HepG2 (cell line): ENCODE results near the gene SMARCA2. TPM values are rescaled to one million over a fixed set of nuclear protein-coding genes. Genes with fewer than 3 reads are reported as not detected.

Source experiments
- ATAC-seq: fragments of 200-7000 bp; cut with Tn5 transposase; 3 replicates; pipeline ENCODE4 v1.9.1; 2020; ENCODE audit warnings: mild to moderate bottlenecking, moderate library complexity
- BruUV-seq: library from RNA; stranded (reverse); fragments of 400-500 nt; replicated peaks from 2 replicates; lab custom pipeline; 2021; lab: Mats Ljungman, UMichigan
- CTCF ChIA-PET: fragments of 300-600 bp; formaldehyde crosslinking; extraction: SDS; loops from one replicate; lab custom pipeline; 2021; ENCODE audit warnings: low total read pairs, inconsistent platforms, low intra/inter-chr PET ratio; lab: Yijun Ruan, JAX
- POLR2A ChIA-PET: fragments of 350-600 bp; sonication (Branson Sonifier 250); formaldehyde crosslinking; loops from one replicate; lab custom pipeline; 2020; ENCODE audit warnings: antibody characterized with exemption, inconsistent platforms; lab: Yijun Ruan, JAX
- DNase-seq: peaks from one replicate; pipeline ENCODE4 v3.0.0-alpha.2; 2015; ENCODE audit warnings: low spot score
- FAIRE-seq: peaks from 3 replicates; lab custom pipeline; 2011; peaks lifted over from hg19 to GRCh38; lab: Jason Lieb, UNC
- H2AFZ ChIP-seq: one replicate; pipeline ENCODE4 v1.6.1; 2011; ENCODE audit warnings: low read length, inconsistent platforms
- H3K27ac ChIP-seq: fragments of 300-600 bp; 3 replicates; pipeline ENCODE4 v1.8.0; 2011; ENCODE audit warnings: mixed run types, mild to moderate bottlenecking, mixed read lengths, low read length, inconsistent platforms; ENCODE audit not compliant: insufficient read depth; ENCODE audit errors: extremely low read length
- H3K27me3 ChIP-seq, 2 experiments: fragments of 200-600 bp in 1 of 2; 2 replicates in 1 of 2; 3 replicates in 1 of 2; pipeline versions ENCODE4 v1.6.0 to v1.8.0; 2011; ENCODE audit warnings: low read length in 2 of 2, mild to moderate bottlenecking in 2 of 2, moderate library complexity in 2 of 2, inconsistent platforms in 1 of 2; ENCODE audit not compliant: insufficient read depth in 2 of 2, control insufficient read depth in 1 of 2
- H3K36me3 ChIP-seq, 2 experiments: fragments of 200-600 bp in 1 of 2; replicated peaks in 1 of 2; 2 replicates in 1 of 2; 3 replicates in 1 of 2; pipeline versions ENCODE4 v1.5.1 to v1.8.0; 2011; ENCODE audit warnings: low read length in 2 of 2, inconsistent platforms in 1 of 2; ENCODE audit not compliant: insufficient read depth in 2 of 2, control insufficient read depth in 1 of 2
- H3K4me1 ChIP-seq: 2 replicates; pipeline ENCODE4 v1.5.1; 2012; ENCODE audit warnings: low read length, inconsistent platforms; ENCODE audit not compliant: insufficient read depth
- H3K4me2 ChIP-seq: 2 replicates; pipeline ENCODE4 v1.6.0; 2011; ENCODE audit warnings: low read depth, low read length, inconsistent platforms
- H3K4me3 ChIP-seq, 3 experiments: fragments of 200-600 bp in 1 of 3; sonication (generic), shearing (Covaris generic) in 1 of 3; replicated peaks in 1 of 3; 2 replicates each; pipeline ENCODE4 v1.5.1; 2011 to 2016; ENCODE audit warnings: low read length in 3 of 3, inconsistent platforms in 2 of 3, low read depth in 2 of 3, mild to moderate bottlenecking in 2 of 3, control low read depth in 1 of 3, mixed read lengths in 1 of 3; ENCODE audit not compliant: insufficient read depth in 1 of 3
- H3K79me2 ChIP-seq: one replicate; pipeline ENCODE4 v1.6.1; 2011; ENCODE audit warnings: low read length, inconsistent platforms; ENCODE audit not compliant: insufficient read depth
- H3K9ac ChIP-seq: 2 replicates; pipeline ENCODE4 v1.6.0; 2011; ENCODE audit warnings: mild to moderate bottlenecking, low read depth, low read length, inconsistent platforms; ENCODE audit not compliant: insufficient read depth
- H3K9me3 ChIP-seq: 2 replicates; pipeline ENCODE4 v1.5.1; 2012; ENCODE audit warnings: mild to moderate bottlenecking, low read length
- H4K20me1 ChIP-seq: 2 replicates; pipeline ENCODE4 v1.6.0; 2011; ENCODE audit warnings: inconsistent platforms, mild to moderate bottlenecking, low read length, moderate library complexity; ENCODE audit not compliant: insufficient read depth
- AGO1 ChIP-seq: fragments of 200-400 bp; formaldehyde crosslinking; IDR thresholded peaks from 2 replicates; pipeline ENCODE4 v1.6.1; 2017; ENCODE audit warnings: mild to moderate bottlenecking, low read depth, low read length, moderate library complexity; ENCODE audit not compliant: poor library complexity, severe bottlenecking
- ASH2L ChIP-seq: fragments of 300-600, 200-600 bp; sonication (generic); IDR thresholded peaks from 2 replicates; pipeline ENCODE4 v1.7.0; 2017; ENCODE audit warnings: low read depth, mild to moderate bottlenecking, moderate library complexity, mixed read lengths, low read length; ENCODE audit not compliant: insufficient read length
- GTF3A ChIP-seq: sonication (generic); formaldehyde crosslinking; conservative IDR thresholded peaks from 2 replicates; pipeline ENCODE4 v1.4.0; 2020; ENCODE audit warnings: mild to moderate bottlenecking, missing genetic modification reagents
- KLF6 ChIP-seq: IDR thresholded peaks from 2 replicates; pipeline ENCODE4 v1.8.0; 2016; ENCODE audit warnings: missing biosample characterization, missing genetic modification reagents
- MTF1 ChIP-seq: sonication (generic); formaldehyde crosslinking; IDR thresholded peaks from 2 replicates; pipeline ENCODE4 v1.5.0; 2020; ENCODE audit warnings: missing genetic modification reagents
- MXD4 ChIP-seq: IDR thresholded peaks from 2 replicates; pipeline ENCODE4 v1.6.1; 2016; ENCODE audit warnings: mild to moderate bottlenecking, missing biosample characterization, missing genetic modification reagents
- SAFB2 ChIP-seq: sonication (generic); formaldehyde crosslinking; IDR thresholded peaks from 2 replicates; pipeline ENCODE4 v1.5.1; 2020; ENCODE audit warnings: missing genetic modification reagents, low read depth, mild to moderate bottlenecking, borderline replicate concordance
- STAT5B ChIP-seq: sonication (generic); formaldehyde crosslinking; IDR thresholded peaks from 2 replicates; pipeline ENCODE4 v1.4.0; 2020; ENCODE audit warnings: missing genetic modification reagents
- TBX2 ChIP-seq: sonication (generic); formaldehyde crosslinking; IDR thresholded peaks from 2 replicates; pipeline ENCODE4 v1.5.0; 2020; ENCODE audit warnings: missing genetic modification reagents, mild to moderate bottlenecking, borderline replicate concordance
- TBX3 ChIP-seq: fragments of 450-650 bp; IDR thresholded peaks from 2 replicates; pipeline ENCODE4 v1.6.1; 2017; ENCODE audit warnings: antibody characterized with exemption, mild to moderate bottlenecking, inconsistent platforms, borderline replicate concordance
- TRIM24 ChIP-seq: sonication (generic); formaldehyde crosslinking; IDR thresholded peaks from 2 replicates; pipeline ENCODE4 v1.8.0; 2022; ENCODE audit warnings: mild to moderate bottlenecking, missing genetic modification reagents
- ZIK1 ChIP-seq: sonication (generic); formaldehyde crosslinking; IDR thresholded peaks from 2 replicates; pipeline ENCODE4 v1.5.0; 2020; ENCODE audit warnings: mild to moderate bottlenecking, low read depth, missing genetic modification reagents, borderline replicate concordance
- ZNF678 ChIP-seq: sonication (generic); formaldehyde crosslinking; IDR thresholded peaks from 2 replicates; pipeline ENCODE4 v1.4.0; 2020; ENCODE audit warnings: mild to moderate bottlenecking, missing genetic modification reagents
- ZNF749 ChIP-seq: sonication (generic); formaldehyde crosslinking; IDR thresholded peaks from 2 replicates; pipeline ENCODE4 v1.8.0; 2022; ENCODE audit warnings: mild to moderate bottlenecking, missing genetic modification reagents, moderate library complexity, borderline replicate concordance
- WGBS: methylation state at CpG from one replicate; pipeline ENCODE4 v1.1.6; 2017; ENCODE audit warnings: low lambda C conversion rate; 5-methylcytosine and 5-hydroxymethylcytosine counted together
- in situ Hi-C: cut with HindIII; loops from 2 replicates; pipeline ENCODE4 v1.10.0; 2017; ENCODE audit warnings: low pct_unique_long_range_greater_than_20kb; ENCODE audit not compliant: extremely low pct_ligation_motif_present
- intact Hi-C: fragments of 100-400 bp; cut with micrococcal nuclease; formaldehyde crosslinking; loops from one replicate; pipeline ENCODE4 v1.10.0; 2022; ENCODE audit not compliant: unreplicated experiment
- polyA plus RNA-seq, 8 experiments: library from polyadenylated mRNA; depleted of rRNA in 3 of 8; stranded (reverse) in 7 of 8; unstranded in 1 of 8; fragments of >200 nt; fragmentation: Illumina TruSeq in 4 of 8; extraction: Trizol in 4 of 8; gene quantifications; 2 replicates each; pipeline versions ENCODE4 v1.2.1 to v1.2.3, GENCODE V29; 2011 to 2016; ENCODE audit warnings: low read depth in 4 of 8, missing spikeins in 1 of 8, mixed read lengths in 1 of 8; ENCODE audit not compliant: insufficient read depth in 1 of 8
- total RNA-seq, 5 experiments: library from RNA; depleted of rRNA; stranded (reverse); fragments of >200 nt; fragmentation: Illumina TruSeq; extraction: Trizol; gene quantifications; 2 replicates each; pipeline ENCODE4 v1.2.3, GENCODE V29; 2016; ENCODE audit warnings: low read depth in 1 of 5
- TF ChIP-seq, protein P1 (sequence below): sonication (generic); formaldehyde crosslinking; IDR thresholded peaks from 2 replicates; pipeline ENCODE4 v1.9.0; 2021; ENCODE audit warnings: mild to moderate bottlenecking, missing genetic modification reagents
- TF ChIP-seq, protein P2 (sequence below): fragments of 450-650 bp; IDR thresholded peaks from 2 replicates; pipeline ENCODE4 v1.6.1; 2017
- TF ChIP-seq, protein P3 (sequence below): sonication (generic); formaldehyde crosslinking; IDR thresholded peaks from 2 replicates; pipeline ENCODE4 v1.4.0; 2020; ENCODE audit warnings: missing genetic modification reagents

The SMARCA2 gene
- total and polyA plus RNA-seq, 2 of the 13 experiments (the other 11 are each of a cell fraction or from before 2014, with no cell fraction given): 22.5 to 23.7 TPM

DNA sequence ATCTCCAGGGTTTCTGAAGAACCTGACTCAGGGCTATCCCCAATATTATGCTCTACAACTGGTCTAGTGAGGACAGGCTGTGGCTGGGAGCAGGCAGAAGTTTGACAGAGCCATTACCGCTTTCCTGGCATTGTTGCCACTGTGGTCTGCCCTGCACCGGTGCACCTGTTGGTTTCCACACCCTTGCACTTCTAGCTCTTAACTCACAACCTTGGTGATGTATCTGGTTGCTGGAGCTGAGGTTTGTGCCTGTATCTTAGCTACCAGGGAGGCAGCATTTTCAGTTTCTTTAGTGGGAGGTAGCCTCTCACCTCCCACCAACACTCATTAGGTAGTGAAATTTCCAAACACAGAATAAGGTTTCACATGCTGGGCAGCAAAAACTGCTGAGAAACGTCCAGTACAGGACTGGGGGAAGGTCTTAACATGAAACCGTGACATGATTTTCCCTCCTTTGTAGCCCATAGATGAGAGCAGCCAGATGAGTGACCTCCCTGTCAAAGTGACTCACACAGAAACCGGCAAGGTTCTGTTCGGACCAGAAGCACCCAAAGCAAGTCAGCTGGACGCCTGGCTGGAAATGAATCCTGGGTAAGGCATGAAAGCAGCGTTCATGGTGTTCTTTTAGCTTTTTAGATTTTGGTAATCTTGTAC, 57.7 kb downstream of the SMARCA2 start:
- H3K4me3 ChIP-seq: no peak overlapping the region
- H4K20me1 ChIP-seq: no peaks in the 10 kb centered on the region
- ATAC-seq: no peak
- no peak overlapping the region for H3K4me2 ChIP-seq
- H3K27me3 ChIP-seq: no peaks in the 10 kb centered on the region
- WGBS: 87% methylated on average over 8 of the region's 8 CpGs
- H3K9ac ChIP-seq: no peak overlapping the region
- peaks cover 5 to 27% of the 10 kb centered on the region in 2 experiments; a peak in 4 of 5 replicates for H3K36me3 ChIP-seq
- intact Hi-C loops: no loop called here
- no peak for DNase-seq
- TF ChIP-seq ZNF678 (CRISPR knock-in tag) (no peak), MTF1 (CRISPR knock-in tag) (no peak), ZNF749 (CRISPR knock-in tag) (no peak), TRIM24 (CRISPR knock-in tag) (no peak), ASH2L (no peak), ZIK1 (CRISPR knock-in tag) (no peak), TBX3 (no peak), GTF3A (CRISPR knock-in tag) (no peak), TBX2 (CRISPR knock-in tag) (no peak), SAFB2 (no peak), KLF6 (no peak), AGO1 (no peak), MXD4 (CRISPR knock-in tag) (no peak), STAT5B (CRISPR knock-in tag) (no peak)
- TF ChIP-seq, protein P1, sequence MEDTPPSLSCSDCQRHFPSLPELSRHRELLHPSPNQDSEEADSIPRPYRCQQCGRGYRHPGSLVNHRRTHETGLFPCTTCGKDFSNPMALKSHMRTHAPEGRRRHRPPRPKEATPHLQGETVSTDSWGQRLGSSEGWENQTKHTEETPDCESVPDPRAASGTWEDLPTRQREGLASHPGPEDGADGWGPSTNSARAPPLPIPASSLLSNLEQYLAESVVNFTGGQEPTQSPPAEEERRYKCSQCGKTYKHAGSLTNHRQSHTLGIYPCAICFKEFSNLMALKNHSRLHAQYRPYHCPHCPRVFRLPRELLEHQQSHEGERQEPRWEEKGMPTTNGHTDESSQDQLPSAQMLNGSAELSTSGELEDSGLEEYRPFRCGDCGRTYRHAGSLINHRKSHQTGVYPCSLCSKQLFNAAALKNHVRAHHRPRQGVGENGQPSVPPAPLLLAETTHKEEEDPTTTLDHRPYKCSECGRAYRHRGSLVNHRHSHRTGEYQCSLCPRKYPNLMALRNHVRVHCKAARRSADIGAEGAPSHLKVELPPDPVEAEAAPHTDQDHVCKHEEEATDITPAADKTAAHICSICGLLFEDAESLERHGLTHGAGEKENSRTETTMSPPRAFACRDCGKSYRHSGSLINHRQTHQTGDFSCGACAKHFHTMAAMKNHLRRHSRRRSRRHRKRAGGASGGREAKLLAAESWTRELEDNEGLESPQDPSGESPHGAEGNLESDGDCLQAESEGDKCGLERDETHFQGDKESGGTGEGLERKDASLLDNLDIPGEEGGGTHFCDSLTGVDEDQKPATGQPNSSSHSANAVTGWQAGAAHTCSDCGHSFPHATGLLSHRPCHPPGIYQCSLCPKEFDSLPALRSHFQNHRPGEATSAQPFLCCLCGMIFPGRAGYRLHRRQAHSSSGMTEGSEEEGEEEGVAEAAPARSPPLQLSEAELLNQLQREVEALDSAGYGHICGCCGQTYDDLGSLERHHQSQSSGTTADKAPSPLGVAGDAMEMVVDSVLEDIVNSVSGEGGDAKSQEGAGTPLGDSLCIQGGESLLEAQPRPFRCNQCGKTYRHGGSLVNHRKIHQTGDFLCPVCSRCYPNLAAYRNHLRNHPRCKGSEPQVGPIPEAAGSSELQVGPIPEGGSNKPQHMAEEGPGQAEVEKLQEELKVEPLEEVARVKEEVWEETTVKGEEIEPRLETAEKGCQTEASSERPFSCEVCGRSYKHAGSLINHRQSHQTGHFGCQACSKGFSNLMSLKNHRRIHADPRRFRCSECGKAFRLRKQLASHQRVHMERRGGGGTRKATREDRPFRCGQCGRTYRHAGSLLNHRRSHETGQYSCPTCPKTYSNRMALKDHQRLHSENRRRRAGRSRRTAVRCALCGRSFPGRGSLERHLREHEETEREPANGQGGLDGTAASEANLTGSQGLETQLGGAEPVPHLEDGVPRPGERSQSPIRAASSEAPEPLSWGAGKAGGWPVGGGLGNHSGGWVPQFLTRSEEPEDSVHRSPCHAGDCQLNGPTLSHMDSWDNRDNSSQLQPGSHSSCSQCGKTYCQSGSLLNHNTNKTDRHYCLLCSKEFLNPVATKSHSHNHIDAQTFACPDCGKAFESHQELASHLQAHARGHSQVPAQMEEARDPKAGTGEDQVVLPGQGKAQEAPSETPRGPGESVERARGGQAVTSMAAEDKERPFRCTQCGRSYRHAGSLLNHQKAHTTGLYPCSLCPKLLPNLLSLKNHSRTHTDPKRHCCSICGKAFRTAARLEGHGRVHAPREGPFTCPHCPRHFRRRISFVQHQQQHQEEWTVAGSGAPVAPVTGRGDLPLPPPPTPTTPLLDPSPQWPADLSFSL: no peak
- TF ChIP-seq, protein P2, sequence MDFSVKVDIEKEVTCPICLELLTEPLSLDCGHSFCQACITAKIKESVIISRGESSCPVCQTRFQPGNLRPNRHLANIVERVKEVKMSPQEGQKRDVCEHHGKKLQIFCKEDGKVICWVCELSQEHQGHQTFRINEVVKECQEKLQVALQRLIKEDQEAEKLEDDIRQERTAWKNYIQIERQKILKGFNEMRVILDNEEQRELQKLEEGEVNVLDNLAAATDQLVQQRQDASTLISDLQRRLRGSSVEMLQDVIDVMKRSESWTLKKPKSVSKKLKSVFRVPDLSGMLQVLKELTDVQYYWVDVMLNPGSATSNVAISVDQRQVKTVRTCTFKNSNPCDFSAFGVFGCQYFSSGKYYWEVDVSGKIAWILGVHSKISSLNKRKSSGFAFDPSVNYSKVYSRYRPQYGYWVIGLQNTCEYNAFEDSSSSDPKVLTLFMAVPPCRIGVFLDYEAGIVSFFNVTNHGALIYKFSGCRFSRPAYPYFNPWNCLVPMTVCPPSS: no peak
- TF ChIP-seq, protein P3, sequence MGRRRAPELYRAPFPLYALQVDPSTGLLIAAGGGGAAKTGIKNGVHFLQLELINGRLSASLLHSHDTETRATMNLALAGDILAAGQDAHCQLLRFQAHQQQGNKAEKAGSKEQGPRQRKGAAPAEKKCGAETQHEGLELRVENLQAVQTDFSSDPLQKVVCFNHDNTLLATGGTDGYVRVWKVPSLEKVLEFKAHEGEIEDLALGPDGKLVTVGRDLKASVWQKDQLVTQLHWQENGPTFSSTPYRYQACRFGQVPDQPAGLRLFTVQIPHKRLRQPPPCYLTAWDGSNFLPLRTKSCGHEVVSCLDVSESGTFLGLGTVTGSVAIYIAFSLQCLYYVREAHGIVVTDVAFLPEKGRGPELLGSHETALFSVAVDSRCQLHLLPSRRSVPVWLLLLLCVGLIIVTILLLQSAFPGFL: no peak
- no peak overlapping the region for H3K27ac ChIP-seq
- BruUV-seq: no TSS peak
- H3K79me2 ChIP-seq: no peaks in the 10 kb centered on the region
- in situ Hi-C loops: no loop called here
- no peaks in the 10 kb centered on the region for H3K9me3 ChIP-seq
- FAIRE-seq: no peak
- H3K4me1 ChIP-seq: no peaks in the 10 kb centered on the region
- H2AFZ ChIP-seq: no peak overlapping the region
- ChIA-PET CTCF (no interaction called here), POLR2A (no interaction called here)
